Measurements from ENCODE around the gene ARHGDIB. TPM values are rescaled to one million over a fixed set of nuclear protein-coding genes. Genes with fewer than 3 reads are reported as not detected.

Gene ARHGDIB
- total and polyA plus RNA-seq, 10 of the 15 experiments (the other 5 are each of a cell fraction or from before 2014, with no cell fraction given) = 796 to 2,849 (median 1,346) TPM

DNA sequence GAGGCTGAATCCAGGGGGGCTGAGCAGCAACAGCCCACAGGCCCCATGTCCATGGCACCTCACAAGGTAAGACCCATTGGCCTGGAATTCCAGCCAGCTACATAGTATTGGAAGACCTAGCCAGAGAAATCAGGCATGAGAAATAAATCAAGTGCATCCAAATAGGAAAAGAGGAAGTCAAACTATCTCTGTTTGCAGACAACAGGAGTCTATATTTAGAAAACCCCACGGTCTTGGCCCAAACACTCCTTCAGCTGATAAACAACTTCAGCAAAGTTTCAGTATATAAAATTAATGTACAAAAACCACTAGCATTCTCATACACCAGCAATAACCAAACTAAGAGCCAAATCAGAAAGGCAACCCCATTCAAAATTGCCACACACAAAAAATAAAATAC, 28.4 kb upstream of the ARHGDIB start (continued):
- TF ChIP-seq SPI1 (IDR thresholded peaks at IDR 0.05; ENCODE audit: borderline replicate concordance, insufficient read depth, low read depth, low read length) (peak; percentile 91), MEF2A (IDR thresholded peaks at IDR 0.05; ENCODE audit: insufficient read depth, low read depth, low read length) (peak; percentile 88), EP300 (IDR thresholded peaks at IDR 0.05; ENCODE audit: borderline replicate concordance in 1 of 2, control insufficient read depth in 1 of 2, low read depth in 2 of 2, low read length in 2 of 2) (0 out of 4 replicates have a peak, but pooled peaks of 1 of the 2 experiments have one; percentile 14), ATF7 (IDR thresholded peaks at IDR 0.05; ENCODE audit: low read depth) (peak; percentile 19; the same call in 1 of the 2 replicates), HDAC2 (IDR thresholded peaks at IDR 0.05) (no peak), BACH1 (IDR thresholded peaks at IDR 0.05; ENCODE audit: borderline replicate concordance) (no peak), FOXM1 (IDR thresholded peaks at IDR 0.05; ENCODE audit: low read depth, low read length) (peak; percentile 50; the same call in 1 of the 2 replicates), MLLT1 (IDR thresholded peaks at IDR 0.05) (no peak), EED (IDR thresholded peaks at IDR 0.05; ENCODE audit: low read depth) (peak; percentile 34; the same call in 1 of the 2 replicates), ATF2 (IDR thresholded peaks at IDR 0.05; ENCODE audit: low read length) (peak; percentile 76), RUNX3 (IDR thresholded peaks at IDR 0.05; ENCODE audit: low read length) (peak; percentile 71), IKZF2 (IDR thresholded peaks at IDR 0.05) (peak; percentile 78 to 79), IKZF1 (conservative IDR thresholded peaks at IDR 0.05) (peak; percentile 58), ZNF217 (IDR thresholded peaks at IDR 0.05) (0 out of 2 replicates have a peak, but pooled peaks have one; percentile 61), SREBF1 (IDR thresholded peaks at IDR 0.05; ENCODE audit: low read length) (peak; percentile 50)
- TF ChIP-seq, protein P1, sequence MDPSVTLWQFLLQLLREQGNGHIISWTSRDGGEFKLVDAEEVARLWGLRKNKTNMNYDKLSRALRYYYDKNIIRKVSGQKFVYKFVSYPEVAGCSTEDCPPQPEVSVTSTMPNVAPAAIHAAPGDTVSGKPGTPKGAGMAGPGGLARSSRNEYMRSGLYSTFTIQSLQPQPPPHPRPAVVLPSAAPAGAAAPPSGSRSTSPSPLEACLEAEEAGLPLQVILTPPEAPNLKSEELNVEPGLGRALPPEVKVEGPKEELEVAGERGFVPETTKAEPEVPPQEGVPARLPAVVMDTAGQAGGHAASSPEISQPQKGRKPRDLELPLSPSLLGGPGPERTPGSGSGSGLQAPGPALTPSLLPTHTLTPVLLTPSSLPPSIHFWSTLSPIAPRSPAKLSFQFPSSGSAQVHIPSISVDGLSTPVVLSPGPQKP (IDR thresholded peaks at IDR 0.05; ENCODE audit: low read depth, low read length) = no peak
- TF ChIP-seq, protein P2, sequence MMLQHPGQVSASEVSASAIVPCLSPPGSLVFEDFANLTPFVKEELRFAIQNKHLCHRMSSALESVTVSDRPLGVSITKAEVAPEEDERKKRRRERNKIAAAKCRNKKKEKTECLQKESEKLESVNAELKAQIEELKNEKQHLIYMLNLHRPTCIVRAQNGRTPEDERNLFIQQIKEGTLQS (IDR thresholded peaks at IDR 0.05; ENCODE audit: borderline replicate concordance, extremely low read depth, low read depth, low read length) = no peak

All from GM12878 (cell line).